ENCODE measurements around the gene EDNRA. TPM values are rescaled to one million over a fixed set of nuclear protein-coding genes. Genes with fewer than 3 reads are reported as not detected.

EDNRA gene
- 8.3 and 12.3 TPM in 2 replicates for total RNA-seq

GRCh38 chr4:147480891-147481576 is at the start of gene EDNRA:
Gene EDNRA, plus strand, starts transcription at chr4:147481097. Its CDS starts 4,585 bp downstream, at chr4:147485682.

Other genes with a start within 250 kb of the EDNRA start
- gene TMEM184C, start 136.3 kb downstream of the EDNRA start, total RNA-seq = 26.2 and 30.3 TPM in 2 replicates
- 6.0 and 6.2 TPM in 2 replicates for gene PRMT9, start 203.1 kb downstream of the EDNRA start, total RNA-seq

All from cardiac atrium fibroblast (primary cell).